GM20000 (cell line): ENCODE results near the gene FRMD4B.
"Not testable (repeated sequence)": the region's sequence is repeated elsewhere in the genome, so short reads cannot be mapped to it uniquely, and the experiment has no call there.

Experiments
- DNase-seq: peaks from one replicate; pipeline ENCODE4 v3.0.0; 2012; ENCODE audit warnings: low spot score
- TF ChIP-seq, protein P1 (sequence below): IDR thresholded peaks from 2 replicates; pipeline ENCODE4 v1.5.1; 2012; ENCODE audit warnings: mild to moderate bottlenecking, control low read depth; ENCODE audit errors: extremely low read depth, missing control alignments

Gene FRMD4B

DNA sequence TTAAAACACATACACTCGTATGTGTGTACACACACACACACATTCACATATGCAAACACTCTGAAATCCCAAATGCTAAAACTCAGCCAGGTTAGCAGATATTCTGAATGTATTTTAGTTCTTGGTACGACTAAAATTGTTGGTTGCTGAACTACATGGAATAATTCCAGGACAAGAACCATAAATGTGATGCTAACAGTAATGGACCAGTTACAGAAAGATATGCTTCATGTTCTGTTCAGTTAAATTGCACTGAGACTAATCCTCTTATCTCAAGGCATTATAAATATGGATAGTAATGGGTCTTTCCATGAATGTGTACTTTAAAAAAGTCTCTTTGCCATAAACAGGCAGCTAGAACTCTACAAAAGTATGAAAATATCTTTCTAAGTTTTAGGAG is 113.3 kb downstream of the FRMD4B start:
- TF ChIP-seq, protein P1, sequence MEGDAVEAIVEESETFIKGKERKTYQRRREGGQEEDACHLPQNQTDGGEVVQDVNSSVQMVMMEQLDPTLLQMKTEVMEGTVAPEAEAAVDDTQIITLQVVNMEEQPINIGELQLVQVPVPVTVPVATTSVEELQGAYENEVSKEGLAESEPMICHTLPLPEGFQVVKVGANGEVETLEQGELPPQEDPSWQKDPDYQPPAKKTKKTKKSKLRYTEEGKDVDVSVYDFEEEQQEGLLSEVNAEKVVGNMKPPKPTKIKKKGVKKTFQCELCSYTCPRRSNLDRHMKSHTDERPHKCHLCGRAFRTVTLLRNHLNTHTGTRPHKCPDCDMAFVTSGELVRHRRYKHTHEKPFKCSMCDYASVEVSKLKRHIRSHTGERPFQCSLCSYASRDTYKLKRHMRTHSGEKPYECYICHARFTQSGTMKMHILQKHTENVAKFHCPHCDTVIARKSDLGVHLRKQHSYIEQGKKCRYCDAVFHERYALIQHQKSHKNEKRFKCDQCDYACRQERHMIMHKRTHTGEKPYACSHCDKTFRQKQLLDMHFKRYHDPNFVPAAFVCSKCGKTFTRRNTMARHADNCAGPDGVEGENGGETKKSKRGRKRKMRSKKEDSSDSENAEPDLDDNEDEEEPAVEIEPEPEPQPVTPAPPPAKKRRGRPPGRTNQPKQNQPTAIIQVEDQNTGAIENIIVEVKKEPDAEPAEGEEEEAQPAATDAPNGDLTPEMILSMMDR, result no peak
- DNase-seq, result no peak

- DNase-seq, result no peak
- TF ChIP-seq, protein P1, result no peak
Measured at GRCh38 chr3:69271098-69271497, 114.8 kb downstream of the FRMD4B start.

GRCh38 chr3:69266585-69266984 is 119.3 kb downstream of the FRMD4B start:
- no peak for DNase-seq
- TF ChIP-seq, protein P1, result no peak

DNA sequence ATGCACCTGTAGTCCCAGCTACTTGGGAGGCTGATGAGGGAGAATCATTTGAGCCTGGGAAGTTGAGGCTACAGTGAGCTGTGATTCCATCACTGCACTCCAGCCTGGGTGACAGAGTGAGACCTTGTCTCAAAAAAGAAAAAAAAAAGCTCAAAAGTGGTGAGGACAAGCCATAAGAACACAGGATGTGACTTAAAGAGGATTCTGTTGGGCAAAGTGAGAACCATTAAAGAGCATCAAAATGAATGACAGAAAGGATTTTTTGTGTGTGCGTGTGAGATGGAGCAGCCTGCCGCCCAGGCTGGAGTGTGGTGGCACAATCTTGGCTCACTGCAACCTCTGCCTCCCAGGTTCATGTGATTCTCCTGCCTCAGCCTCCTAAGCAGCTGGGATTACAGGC is 119.8 kb downstream of the FRMD4B start:
- DNase-seq, result not testable (repeated sequence)

- not testable (repeated sequence) for DNase-seq
Measured at GRCh38 chr3:69260843-69261405, 125.0 kb downstream of the FRMD4B start.

DNA sequence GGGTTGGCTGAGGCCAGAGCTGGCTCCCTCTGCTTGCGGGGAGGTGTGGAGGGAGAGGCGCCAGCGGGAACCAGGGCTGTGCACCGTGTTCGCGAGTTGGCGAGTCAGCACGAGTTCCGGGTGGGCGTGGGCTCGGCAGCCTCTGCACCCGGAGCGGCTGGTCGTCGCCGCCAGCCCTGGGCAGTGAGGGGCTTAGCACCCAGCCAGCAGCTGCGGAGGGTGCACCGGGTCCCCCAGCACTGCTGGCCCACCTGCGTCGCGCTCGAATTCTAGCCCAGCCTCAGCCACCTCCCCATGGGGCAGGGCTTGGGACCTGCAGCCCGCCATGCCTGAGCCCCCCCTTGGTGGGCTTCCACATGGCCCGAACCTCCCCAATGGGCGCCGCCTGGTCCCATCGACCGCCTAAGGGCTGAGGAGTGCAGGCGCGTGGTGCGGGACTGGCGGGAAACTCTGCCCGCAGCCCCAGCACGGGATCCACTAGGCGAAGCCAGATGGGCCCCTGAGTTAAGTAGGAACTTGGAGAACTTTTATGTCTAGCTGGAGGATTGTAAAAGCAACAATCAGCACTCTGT is 125.6 kb downstream of the FRMD4B start:
- no peak for DNase-seq
- TF ChIP-seq, protein P1, result no peak

DNA sequence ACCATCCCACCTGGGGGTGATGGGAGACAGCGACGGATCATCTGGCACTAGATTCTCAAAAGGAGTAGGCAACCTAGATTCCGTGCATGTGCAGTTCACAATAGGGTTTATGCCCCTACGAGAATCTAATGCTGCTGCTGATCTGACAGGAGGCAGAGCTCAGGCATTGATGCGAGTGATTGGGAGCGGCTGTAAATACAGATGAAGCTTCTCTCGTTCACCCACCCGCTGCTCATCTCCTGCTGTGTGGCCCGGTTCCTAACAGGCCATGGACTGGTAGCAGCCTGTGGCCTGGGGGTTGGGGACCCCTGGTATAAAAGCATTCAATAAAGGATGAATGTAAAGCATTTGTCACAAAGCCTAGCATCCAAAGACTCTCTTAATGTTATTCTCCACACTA is 126.8 kb downstream of the FRMD4B start:
- TF ChIP-seq, protein P1, result no peak
- no peak for DNase-seq

- TF ChIP-seq, protein P1, result no peak
- no peak for DNase-seq
Measured at GRCh38 chr3:69255928-69256327, 130.0 kb downstream of the FRMD4B start.

GRCh38 chr3:69254351-69254750 is 131.5 kb downstream of the FRMD4B start:
- TF ChIP-seq, protein P1, result no peak
- DNase-seq, result no peak
